GM18520 (cell line): Measurements from ENCODE around the gene ANKLE1.
"Not testable (repeated sequence)": the region's sequence is repeated elsewhere in the genome, so short reads cannot be mapped to it uniquely, and the experiment has no call there.

ENCODE experiments used
- ATAC-seq: cut with Tn5 transposase; IDR thresholded peaks from one replicate; pipeline ENCODE4 v1.9.1; 2021; ENCODE audit not compliant: unreplicated experiment

Gene ANKLE1

DNA sequence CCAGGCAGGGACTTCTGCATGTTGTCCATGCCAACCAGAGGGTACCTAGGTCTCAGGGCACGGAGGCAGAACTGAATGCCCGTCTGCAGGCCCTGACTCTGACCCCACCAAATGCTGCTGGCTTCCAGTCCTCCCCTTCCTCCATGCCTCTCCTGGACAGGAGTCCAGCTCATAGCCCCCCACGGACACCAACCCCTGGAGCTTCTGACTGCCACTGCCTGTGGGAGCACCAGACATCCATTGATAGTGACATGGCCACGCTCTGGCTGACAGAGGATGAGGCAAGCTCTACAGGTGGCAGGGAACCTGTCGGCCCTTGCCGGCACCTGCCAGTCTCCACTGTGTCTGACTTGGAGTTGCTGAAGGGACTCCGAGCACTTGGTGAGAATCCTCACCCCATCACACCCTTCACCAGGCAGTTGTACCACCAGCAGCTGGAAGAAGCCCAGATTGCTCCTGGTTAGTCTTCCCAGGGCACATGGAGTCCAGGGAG lies 1.8 kb downstream of the ANKLE1 start:
- ATAC-seq = no peak

DNA sequence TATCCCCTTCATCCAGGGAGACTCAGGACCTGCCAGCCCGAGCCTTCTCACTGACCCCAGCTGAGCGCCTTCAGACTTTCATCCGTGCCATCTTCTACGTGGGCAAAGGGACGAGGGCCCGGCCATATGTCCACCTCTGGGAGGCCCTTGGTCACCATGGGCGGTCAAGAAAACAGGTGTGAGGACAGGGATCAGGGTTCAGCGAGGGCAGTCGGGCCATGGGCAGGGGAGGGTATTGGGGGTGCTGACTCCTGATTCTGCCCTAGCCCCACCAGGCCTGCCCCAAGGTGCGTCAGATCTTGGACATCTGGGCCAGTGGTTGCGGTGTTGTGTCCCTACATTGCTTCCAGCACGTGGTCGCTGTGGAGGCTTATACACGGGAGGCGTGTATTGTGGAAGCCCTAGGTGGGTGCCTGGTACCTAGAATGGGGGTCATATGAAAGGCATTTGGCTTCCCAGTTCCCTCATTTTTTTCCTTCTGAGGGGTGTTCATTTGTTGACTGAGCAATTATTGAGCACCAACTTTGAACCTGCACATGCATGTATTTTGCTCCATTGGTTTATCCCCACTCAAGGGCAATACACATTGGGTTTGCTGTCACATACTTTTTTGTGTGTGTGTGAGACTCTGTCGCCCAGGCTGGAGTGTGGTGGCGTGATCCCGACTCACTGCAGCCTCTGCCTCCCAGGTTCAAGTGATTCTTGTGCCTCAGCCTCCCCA lies 3.9 kb downstream of the ANKLE1 start:
- no peak for ATAC-seq

DNA sequence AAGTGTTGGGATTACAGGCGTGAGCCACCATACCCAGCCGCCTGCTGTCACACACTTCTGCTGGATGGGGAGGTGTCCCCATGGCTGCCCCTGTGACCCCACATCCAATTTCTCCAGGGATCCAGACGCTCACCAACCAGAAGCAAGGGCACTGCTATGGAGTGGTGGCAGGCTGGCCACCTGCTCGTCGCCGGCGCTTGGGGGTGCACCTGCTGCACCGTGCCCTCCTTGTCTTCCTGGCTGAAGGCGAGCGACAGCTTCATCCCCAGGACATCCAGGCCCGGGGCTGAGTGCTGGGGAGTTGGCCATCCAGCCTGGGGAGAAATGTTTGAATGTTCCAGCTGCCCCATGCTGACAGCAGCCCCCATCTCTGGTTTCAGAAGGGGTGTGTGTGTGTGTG lies 4.6 kb downstream of the ANKLE1 start:
- no peak for ATAC-seq

DNA sequence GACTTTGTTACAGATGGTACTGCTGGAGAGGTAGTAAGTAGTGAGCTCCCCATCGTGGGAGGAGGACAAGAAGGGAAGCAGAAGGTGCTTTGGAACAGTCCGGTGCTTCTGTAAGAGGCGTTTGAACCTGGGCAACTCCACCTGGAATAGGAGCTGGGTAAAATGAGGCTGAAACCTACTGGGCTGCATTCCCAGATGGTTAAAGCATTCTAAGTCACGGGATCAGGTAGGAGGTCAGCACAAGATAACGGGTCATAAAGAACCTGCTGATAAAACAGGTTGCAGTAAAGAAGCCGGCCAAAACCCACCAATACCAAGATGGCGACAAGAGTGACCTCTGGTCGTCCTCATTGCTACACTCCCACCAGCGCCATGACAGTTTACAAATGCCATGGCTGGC lies 5.1 kb downstream of the ANKLE1 start:
- ATAC-seq = no peak

DNA sequence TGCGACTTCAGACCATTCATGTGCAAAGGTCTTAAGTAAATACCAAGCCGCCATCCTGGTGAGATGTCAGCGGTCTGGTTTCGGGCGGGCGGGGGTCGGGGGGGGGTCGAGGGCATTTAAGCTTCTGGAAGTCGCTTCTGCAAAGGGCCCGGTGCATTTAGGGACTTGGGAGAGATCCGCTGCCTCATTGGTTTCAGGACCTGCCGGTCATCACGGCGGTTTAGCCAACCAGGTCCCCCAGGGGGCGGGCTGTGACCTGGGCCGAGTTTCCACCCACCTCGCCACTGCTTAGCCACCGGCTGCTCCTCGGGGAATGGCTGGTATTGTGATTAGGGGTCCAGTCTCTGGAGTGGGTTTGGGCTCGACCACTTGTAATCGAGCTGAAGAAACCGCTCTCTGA lies 7.8 kb downstream of the ANKLE1 start:
- no peak for ATAC-seq

DNA sequence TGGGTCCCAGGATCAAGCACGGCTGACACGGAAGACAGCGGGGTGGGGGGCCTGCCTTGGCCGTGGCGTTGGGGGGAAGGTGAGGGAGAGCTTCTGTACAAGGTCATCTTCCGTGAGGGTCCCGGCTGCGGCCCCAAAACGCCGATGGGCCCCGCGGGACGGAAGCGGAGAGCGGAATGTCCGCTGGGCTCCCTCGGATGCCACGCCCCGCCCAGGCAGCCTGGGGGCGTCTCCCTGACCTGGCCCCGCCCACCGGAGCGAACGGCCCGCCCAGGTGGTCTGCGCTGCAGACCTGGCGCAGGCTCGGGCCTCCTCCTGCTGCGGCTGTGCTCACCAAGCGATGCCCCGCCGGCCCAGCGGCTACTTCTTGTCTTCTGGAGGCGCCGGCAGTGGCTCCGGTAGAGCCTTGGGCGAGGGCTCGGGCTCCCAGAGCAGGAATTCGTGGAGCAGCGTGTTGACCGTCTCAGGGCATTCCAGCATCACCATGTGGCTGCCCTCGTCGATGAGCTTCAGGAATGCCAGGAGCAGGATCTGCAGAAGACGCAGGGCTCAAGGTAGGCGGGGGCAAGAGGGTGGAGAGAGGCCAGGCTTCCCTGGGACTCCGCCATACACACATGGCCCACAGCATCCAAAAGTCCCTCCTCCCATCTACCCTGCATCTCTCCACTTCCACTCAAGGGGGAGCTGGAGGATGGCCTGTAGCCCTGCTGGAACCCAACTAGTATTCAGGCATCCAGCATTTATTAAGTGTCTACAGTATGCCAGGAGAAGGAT lies 10.8 kb downstream of the ANKLE1 start:
- ATAC-seq = peak; percentile 63

DNA sequence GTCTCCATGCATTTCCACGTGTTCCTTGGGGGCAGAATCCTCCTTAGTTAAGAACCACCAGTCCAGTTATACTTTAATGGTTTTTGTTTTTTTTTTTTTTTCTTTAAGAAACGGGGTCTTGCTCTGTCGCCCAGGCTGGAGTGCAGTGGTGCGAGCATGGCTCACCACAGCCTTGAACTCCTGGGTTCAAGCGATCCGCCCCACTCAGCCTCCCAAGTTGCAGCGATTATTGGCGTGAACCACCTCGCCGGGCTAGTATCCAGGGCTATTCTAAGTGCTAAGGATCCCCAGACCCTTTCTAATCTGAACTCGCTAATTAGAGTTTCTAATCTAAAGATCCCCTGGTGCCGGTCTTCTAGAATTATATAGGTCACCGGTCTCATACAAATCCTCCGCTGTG lies 11.9 kb downstream of the ANKLE1 start:
- ATAC-seq = no peak

DNA sequence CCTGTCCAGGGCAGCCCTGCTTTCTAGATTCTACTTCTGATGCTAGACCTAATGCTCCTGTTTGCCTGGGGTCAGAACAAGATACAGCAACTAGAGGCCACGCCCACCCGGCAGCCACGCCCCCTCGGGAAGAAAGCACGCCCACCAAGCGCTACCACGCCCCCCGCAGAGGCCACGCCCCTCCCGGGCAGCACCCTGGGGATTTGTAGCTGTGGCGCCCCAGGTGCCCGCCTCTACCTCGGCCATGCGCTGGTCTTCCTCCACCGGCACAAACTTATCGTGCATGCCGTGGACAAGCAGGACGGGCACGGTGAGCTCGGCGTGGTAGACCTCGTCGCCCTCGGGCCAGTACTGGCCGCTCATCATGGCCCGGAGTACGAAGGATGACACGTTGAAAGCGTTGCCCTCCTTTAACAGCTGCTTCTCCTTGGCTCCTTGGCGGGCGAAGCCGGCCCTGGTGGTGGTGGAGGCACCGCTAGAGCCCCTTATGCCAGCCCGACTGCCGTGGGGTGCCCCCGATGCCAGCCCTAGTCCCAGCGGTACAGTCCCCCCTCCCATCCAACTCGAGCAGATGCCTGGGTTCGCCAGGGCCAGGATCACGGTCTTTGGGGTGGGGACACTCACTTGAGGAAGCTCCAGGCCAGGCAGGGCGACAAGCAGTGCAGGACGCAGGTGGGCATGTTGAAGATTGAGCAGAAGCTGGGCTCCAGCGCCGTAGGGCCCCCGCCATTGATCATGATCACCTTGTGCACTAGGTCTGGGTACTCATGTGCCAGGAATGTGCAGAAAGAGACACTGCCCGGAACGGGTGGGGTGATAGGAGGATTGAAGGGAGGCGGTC lies 12.6 kb downstream of the ANKLE1 start:
- no peak for ATAC-seq

DNA sequence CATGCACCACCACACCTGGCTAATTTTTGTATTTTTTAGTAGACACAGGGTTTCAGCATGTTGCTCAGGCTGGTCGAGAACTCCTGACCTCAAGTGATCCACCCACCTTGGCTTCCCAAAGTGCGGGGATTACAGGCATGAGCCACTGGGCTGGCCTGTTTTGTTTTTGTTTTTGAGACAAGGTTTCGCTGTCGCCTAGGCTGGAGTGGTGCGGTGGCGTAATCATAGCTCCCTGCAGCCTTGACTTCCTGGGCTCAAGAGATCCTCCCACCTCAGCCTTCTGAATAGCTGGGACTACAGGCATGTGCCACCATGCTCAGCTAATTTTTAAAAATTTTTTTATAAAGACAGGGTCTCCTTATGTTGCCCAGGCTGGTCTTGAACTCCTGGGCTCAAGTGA lies 13.8 kb downstream of the ANKLE1 start:
- not testable (repeated sequence) for ATAC-seq

DNA sequence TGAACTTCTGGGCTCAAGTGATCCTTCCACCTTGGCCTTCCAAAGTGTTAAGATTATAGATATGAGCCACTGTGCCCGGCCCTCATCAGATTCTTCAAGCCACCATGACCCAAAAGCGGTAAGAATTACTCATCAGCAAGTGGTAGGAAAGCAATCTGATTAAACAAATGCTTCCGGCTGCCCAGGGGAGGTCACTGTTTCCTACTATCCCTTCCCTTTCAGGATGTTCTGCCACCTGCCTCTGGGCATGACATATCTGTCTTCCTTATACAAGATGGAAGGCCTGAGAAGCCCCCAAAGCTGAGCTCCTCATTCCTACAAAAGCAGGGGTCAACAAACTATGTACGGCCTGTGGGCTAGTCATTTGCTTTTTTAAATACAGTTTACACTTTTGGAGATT lies 14.6 kb downstream of the ANKLE1 start:
- ATAC-seq = no peak

DNA sequence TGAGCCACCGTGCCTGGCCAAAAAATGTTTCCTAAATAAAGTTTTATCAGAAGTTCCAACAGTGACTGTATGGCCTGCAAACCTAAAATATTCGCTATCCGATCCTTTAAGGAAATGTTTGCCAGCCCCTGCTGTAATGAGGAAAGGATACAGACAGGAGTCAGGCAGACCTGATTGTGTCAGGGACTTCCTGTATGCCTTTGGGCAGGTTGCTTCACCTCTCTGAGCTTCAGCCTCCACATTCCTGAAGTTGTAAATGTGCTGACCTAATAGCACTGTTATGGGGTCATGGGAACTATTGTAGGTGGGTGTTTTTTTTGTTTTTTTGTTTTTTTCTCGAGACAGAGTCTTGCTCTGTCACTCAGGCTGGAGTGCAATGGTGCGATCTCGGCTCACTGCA lies 15.3 kb downstream of the ANKLE1 start:
- no peak for ATAC-seq

DNA sequence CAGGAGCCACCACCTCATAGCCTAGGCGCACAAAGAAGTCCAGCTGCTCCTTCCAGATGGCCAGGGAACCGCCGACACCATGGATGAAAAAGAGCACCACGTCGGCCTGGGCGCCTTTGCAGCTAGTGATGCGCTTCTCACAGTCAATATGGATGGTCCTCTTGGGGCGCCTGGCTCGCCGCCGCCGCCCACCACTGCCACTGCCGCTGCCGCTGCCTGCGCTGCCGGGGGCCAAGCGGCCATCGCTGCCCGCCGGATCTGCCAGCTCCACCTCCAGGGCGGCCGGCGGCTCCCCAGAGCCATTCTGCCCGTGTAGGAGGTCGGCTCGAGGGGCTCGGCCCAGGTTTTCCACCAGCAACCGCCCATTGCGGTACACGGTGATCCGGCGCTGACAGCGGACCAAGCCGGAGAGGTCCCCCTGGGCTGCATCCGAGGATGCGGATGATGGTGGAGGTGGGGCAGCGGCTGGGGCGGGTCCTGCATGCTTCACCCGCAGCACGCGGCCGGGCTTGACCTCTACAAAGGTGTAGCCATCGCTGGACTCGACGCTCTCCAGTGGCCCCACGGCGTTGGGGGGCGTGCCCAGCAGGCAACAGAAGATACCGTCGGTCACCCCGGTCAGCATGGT lies 19.4 kb downstream of the ANKLE1 start:
- ATAC-seq = no peak

DNA sequence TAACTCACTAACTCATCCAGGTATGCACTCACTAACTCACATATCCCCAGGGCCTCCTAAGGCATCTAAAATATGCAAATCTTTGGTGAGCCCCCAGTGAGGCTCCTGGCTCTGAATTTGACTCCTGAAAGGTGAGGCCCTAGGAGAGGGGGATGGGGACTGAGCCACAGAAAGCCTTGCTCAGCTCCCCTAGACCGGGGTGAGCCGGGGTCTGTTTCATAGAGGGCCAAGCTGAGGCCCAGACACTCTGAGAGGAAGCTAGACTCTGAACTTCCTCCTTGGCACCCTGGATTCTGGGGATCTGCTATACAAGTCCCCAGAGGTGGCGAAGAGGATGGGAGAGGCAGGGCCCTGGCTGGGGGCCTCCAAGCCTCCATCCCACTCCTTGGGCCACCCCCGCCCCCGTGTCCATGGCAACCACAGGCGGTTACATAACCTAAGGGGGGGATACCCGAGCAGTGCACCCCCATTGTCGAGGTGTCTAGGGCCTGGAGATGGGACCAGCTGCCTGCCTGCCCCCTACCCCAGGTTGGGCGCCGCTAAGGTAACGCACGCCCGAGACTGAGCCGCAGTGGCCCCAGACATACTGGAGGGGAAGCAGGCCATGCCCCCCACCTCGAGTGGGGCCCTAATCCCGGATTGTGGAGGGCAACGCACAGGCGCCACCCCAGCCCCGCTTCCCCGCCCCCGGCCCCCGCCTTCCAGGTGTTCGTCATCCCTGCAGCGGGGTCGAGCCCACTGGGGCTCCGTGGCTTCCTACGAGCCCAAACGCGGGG lies 20.9 kb downstream of the ANKLE1 start:
- no peak for ATAC-seq

DNA sequence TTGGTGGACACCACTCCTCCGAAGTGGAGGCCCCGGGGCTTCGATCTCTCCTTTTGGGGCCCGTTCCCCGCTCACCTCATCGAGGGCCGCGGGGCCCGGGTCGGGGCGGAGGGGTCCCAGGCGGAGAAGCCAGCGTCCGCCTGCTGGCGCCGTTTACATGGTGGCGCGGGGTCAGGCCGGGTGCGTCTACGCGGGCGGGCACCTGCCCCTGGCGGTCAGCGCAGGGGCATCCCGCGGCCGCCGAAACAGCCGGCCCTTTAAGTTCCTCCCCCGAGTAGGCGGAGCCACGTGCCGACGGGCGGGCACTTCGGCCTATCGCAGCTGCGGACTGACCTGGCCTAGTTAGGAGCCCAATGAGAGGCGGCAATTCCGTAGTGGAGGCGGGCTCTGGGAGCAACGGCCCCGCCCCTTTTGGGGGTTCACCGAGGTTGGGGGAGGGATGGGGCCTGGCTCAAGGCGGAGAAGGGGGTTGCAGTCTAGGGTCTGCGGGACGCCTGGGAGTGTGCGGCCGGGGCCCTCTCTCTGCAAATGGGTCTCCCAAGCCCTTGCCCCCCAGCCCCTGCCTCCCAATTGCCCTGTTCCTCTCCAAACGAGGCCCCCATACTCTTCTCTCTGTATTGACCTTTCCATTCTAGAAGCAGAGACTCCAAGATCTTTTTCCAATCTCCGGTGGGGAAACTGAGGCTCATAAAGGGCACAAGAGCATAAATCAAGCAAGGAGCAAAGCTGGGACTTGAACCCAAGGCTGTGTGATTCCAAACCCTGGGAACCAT lies 21.7 kb downstream of the ANKLE1 start, which contains the start of gene ABHD8:
Gene ABHD8, minus strand, starts transcription at position 259 of the 773 bp plus-strand sequence. CDS start 1,809 bp downstream, outside the sequence.
- ATAC-seq = peak; percentile 37

DNA sequence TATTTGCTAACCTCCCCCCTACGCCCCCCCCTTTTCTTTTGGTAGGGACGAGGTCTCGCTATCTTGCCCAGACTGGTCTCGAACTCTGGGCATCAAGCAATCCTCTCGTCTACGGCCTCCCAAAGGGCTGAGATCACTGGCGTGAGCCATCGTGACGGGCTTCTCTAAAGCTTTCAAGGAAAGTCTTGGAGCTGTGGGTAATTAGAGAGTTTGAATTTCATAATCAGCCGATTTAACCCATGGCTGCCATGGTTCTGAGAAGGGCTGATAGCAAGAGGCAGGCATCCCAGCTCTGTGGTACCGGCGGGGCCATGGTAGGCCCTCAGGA lies 22.2 kb downstream of the ANKLE1 start:
- ATAC-seq = no peak

DNA sequence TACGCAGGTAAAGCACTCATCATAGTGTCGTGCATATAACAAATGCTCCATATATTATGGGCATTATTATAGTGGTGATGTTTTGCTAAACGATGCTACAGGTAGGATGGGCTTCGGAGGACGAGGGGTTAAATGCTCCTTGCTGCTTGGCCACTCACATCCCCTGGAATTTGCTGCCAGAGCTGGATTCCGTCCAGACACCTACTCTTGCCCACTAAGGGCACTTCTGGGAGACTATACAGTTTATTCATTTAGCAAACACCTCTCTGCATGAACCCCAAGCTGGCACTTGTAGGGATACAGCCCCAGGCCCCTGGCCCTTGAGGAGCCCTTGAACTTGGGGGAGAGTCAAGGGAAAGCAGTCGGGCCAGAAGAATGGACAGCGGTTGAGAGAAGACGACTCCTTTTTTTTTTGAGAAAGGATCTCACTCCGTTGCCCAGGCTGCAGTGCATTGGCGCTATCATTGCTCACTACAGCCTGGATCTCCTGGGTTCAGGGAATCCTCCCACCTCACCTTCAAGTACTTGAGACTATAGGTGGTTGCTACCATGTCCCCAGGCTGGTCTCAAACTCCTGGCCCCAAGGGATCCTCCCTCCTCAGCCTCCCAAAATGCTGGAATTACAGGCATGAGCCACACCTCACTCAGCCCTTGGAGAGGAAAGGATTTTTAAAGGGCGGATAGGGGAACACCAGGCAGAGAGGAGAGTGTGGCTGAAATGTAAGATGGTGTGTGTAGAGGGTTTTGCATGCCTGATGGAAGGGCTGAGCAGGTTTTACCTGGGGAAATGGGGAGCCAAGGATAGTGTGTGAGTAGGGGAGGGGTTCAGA lies 22.9 kb downstream of the ANKLE1 start:
- ATAC-seq = no peak

DNA sequence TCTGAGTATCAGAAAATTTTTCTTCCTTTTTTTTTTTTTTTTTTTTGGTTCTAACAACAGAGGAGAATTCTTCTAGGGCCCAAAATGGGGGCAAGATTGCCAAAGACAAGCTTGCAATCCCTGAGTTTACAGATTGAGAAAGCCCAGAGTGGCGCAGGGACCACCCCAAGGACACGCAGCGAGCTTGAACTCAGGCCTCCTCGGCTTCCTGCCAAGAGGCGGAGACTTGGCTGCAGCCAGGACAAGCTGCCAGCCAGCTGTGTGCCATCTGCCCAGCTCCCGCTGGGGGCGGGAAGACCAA lies 23.5 kb downstream of the ANKLE1 start:
- no peak for ATAC-seq

DNA sequence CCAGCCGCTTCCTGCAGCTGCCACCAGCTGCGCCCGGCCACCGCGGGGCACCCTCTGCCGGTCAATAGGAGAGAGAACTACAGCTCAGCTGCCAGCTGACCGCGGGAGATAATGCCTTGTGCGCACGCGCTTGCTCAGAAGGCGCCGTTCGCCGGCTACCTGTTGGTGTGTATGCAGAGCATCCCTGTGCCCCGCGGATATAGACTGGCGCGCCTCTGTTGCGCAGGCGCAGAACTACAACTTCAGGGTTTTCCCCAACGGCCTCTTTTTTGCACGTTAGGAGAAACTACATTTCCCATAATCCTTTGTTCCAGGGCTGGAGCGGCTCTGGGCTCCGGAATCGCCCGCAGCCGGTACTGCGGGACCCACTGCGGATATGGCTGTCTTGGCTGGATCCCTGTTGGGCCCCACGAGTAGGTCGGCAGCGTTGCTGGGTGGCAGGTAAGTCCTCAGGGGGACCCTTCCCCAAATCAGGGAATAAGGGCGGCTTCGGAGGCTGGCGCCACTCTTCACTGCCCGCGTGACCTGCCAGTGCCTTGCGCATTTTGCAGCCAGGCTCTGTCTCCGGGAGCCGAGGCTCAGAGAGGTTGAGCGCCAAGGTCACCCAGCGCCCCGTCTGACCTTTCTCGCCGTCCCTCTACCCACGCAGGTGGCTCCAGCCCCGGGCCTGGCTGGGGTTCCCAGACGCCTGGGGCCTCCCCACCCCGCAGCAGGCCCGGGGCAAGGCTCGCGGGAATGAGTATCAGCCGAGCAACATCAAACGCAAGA lies 24.0 kb downstream of the ANKLE1 start, which contains the start of gene MRPL34:
Gene MRPL34, plus strand, starts transcription at position 356 of the 768 bp plus-strand sequence. Its CDS starts 21 bp downstream, at position 377.
- ATAC-seq = peak; percentile 83
